ENCODE results near the gene IL1R1. TPM values are rescaled to one million over a fixed set of nuclear protein-coding genes. Genes with fewer than 3 reads are reported as not detected.

IL1R1 gene
- polyA plus RNA-seq, 1 donor from 2014 or later = not detected

GRCh38 chr2:102138331-102138730 lies 4.2 kb upstream of the IL1R1 start:
- H3K79me2 ChIP-seq (replicated peaks; ENCODE audit: insufficient read depth, low read length) = no peaks in the 10 kb centered on the region
- H4K20me1 ChIP-seq (ENCODE audit: insufficient read depth) = no peaks in the 10 kb centered on the region
- H3K9me3 ChIP-seq (ENCODE audit: low read length) = no peaks in the 10 kb centered on the region
- no peaks in the 10 kb centered on the region for H3F3A ChIP-seq (ENCODE audit: insufficient read depth, low read length, poor library complexity, severe bottlenecking)
- no peaks in the 10 kb centered on the region for H3K36me3 ChIP-seq (ENCODE audit: insufficient read depth, low read length)
- no peak overlapping the region for H3K4me3 ChIP-seq (ENCODE audit: low read length)
- no peak overlapping the region for H3K27ac ChIP-seq (ENCODE audit: low read length)
- no peaks in the 10 kb centered on the region for H3K9me2 ChIP-seq (ENCODE audit: insufficient read depth, low read length)
- no peak overlapping the region for H2AFZ ChIP-seq (ENCODE audit: low read depth, low read length)
- TF ChIP-seq EP300 (conservative IDR thresholded peaks at IDR 0.05; ENCODE audit: poor library complexity, severe bottlenecking) (no peak), MXI1 (conservative IDR thresholded peaks at IDR 0.05; ENCODE audit: poor library complexity, severe bottlenecking) (no peak), REST (IDR thresholded peaks at IDR 0.05; ENCODE audit: borderline replicate concordance) (no peak), SMC3 (conservative IDR thresholded peaks at IDR 0.05; ENCODE audit: poor library complexity) (no peak), EZH2 (IDR thresholded peaks at IDR 0.05; ENCODE audit: borderline replicate concordance, insufficient read depth, low read length, poor library complexity, severe bottlenecking) (no peak), CTCF (IDR thresholded peaks at IDR 0.05; ENCODE audit: poor library complexity, severe bottlenecking) (no peak)
- H3K4me2 ChIP-seq (ENCODE audit: low read length) = no peak overlapping the region
- no peak overlapping the region for H3K9ac ChIP-seq (ENCODE audit: low read length)
- H3K27me3 ChIP-seq (ENCODE audit: insufficient read depth, low read depth, low read length) = peaks cover 23% of the 10 kb centered on the region

- H3K4me2 ChIP-seq (ENCODE audit: low read length) = no peak overlapping the region
- no peaks in the 10 kb centered on the region for H3K9me3 ChIP-seq (ENCODE audit: low read length)
- no peaks in the 10 kb centered on the region for H3K9me2 ChIP-seq (ENCODE audit: insufficient read depth, low read length)
- H3K36me3 ChIP-seq (ENCODE audit: insufficient read depth, low read length) = no peaks in the 10 kb centered on the region
- no peak overlapping the region for H3K27ac ChIP-seq (ENCODE audit: low read length)
- peaks cover 29% of the 10 kb centered on the region for H3K27me3 ChIP-seq (ENCODE audit: insufficient read depth, low read depth, low read length)
- H4K20me1 ChIP-seq (ENCODE audit: insufficient read depth) = no peaks in the 10 kb centered on the region
- no peaks in the 10 kb centered on the region for H3F3A ChIP-seq (ENCODE audit: insufficient read depth, low read length, poor library complexity, severe bottlenecking)
- no peak overlapping the region for H3K4me3 ChIP-seq (ENCODE audit: low read length)
- no peak overlapping the region for H3K9ac ChIP-seq (ENCODE audit: low read length)
- H3K79me2 ChIP-seq (replicated peaks; ENCODE audit: insufficient read depth, low read length) = no peaks in the 10 kb centered on the region
- TF ChIP-seq MXI1 (conservative IDR thresholded peaks at IDR 0.05; ENCODE audit: poor library complexity, severe bottlenecking) = no peak
- no peak for TF ChIP-seq POLR2AphosphoS5 (IDR thresholded peaks at IDR 0.05)
- TF ChIP-seq CTCF (IDR thresholded peaks at IDR 0.05; ENCODE audit: poor library complexity, severe bottlenecking) = no peak
- no peak for TF ChIP-seq RAD21 (conservative IDR thresholded peaks at IDR 0.05)
- no peak for TF ChIP-seq REST (IDR thresholded peaks at IDR 0.05; ENCODE audit: borderline replicate concordance)
- no peak for TF ChIP-seq TAF1 (IDR thresholded peaks at IDR 0.05; ENCODE audit: low read depth)
- TF ChIP-seq EP300 (conservative IDR thresholded peaks at IDR 0.05; ENCODE audit: poor library complexity, severe bottlenecking) = no peak
- H2AFZ ChIP-seq (ENCODE audit: low read depth, low read length) = no peak overlapping the region
Observed at GRCh38 chr2:102139851-102140250, 2.7 kb upstream of the IL1R1 start.
